Activated CD4-positive, alpha-beta memory T cell treated with anti-CD3 and anti-CD28 coated beads for 36 hours (primary cell): Measurements from ENCODE around the gene CYSTM1. TPM values are rescaled to one million over a fixed set of nuclear protein-coding genes. Genes with fewer than 3 reads are reported as not detected.
A peak's percentile ranks its signal among the peaks of the same experiment; 100 is the strongest.

ENCODE experiments used
- CTCF ChIA-PET: fragments of 350-600 bp; sonication (Branson Sonifier 250); formaldehyde crosslinking; loops from one replicate; lab custom pipeline; 2021; ENCODE audit warnings: antibody characterized with exemption, inconsistent platforms; lab: Charles Lee
- POLR2A ChIA-PET: fragments of 350-600 bp; sonication (Branson Sonifier 250); formaldehyde crosslinking; loops from one replicate; lab custom pipeline; 2021; ENCODE audit warnings: antibody characterized with exemption; lab: Charles Lee
- DNase-seq: peaks from one replicate; pipeline ENCODE4 v3.0.0-alpha.2; 2020
- H3K27ac Mint-ChIP-seq: one replicate; pipeline ENCODE4 v1.8.0; 2021; ENCODE audit warnings: mixed read lengths
- H3K27me3 Mint-ChIP-seq: one replicate; pipeline ENCODE4 v1.8.0; 2021; ENCODE audit warnings: mixed read lengths
- H3K36me3 Mint-ChIP-seq: one replicate; pipeline ENCODE4 v1.8.0; 2021; ENCODE audit warnings: mixed read lengths
- H3K4me1 Mint-ChIP-seq: one replicate; pipeline ENCODE4 v1.8.0; 2021; ENCODE audit warnings: low read depth, mixed read lengths
- H3K4me3 Mint-ChIP-seq: one replicate; pipeline ENCODE4 v1.8.0; 2021; ENCODE audit warnings: mild to moderate bottlenecking, mixed read lengths
- H3K9me3 Mint-ChIP-seq: one replicate; pipeline ENCODE4 v1.8.0; 2021; ENCODE audit warnings: mixed read lengths
- intact Hi-C: fragments of 100-400 bp; cut with micrococcal nuclease; formaldehyde crosslinking; loops from one replicate; pipeline ENCODE4 v1.15.1; 2023
- total RNA-seq, 2 experiments: library from RNA; stranded (reverse); gene quantifications; one replicate each; pipeline ENCODE4 v1.2.3, GENCODE V29; 2021

CYSTM1 gene
- total RNA-seq, 2 experiments from 2014 or later, result 25.2 to 26.5 TPM

GRCh38 chr5:140240987-140241706, 66.2 kb downstream of the CYSTM1 start:
- H3K4me3 Mint-ChIP-seq, result no peak overlapping the region
- H3K27ac Mint-ChIP-seq, result no peak overlapping the region
- ChIA-PET CTCF (interaction anchor here (0.5 to 14.1 kb wide), 10 partner anchors 13 to 214 kb away, joined by 3 to 744 read pairs (median 8); partner anchors contain the start of genes HBEGF, PFDN1 and SLC4A9), POLR2A (no interaction called here)
- H3K4me1 Mint-ChIP-seq, result peaks cover 12% of the 10 kb centered on the region
- intact Hi-C loops, result loop anchor here (1.0 to 5.0 kb wide), 4 partner anchors 110 to 481 kb away; partner anchors contain the start of gene TMCO6
- H3K9me3 Mint-ChIP-seq, result no peaks in the 10 kb centered on the region
- no peak for DNase-seq
- H3K27me3 Mint-ChIP-seq, result no peaks in the 10 kb centered on the region
- H3K36me3 Mint-ChIP-seq, result peaks cover 9% of the 10 kb centered on the region

GRCh38 chr5:140242099-140242498, 67.1 kb downstream of the CYSTM1 start:
- Mint-ChIP-seq H3K36me3 (peaks cover 9% of the 10 kb centered on the region), H3K27me3 (no peaks in the 10 kb centered on the region), H3K4me1 (peaks cover 20% of the 10 kb centered on the region), H3K27ac (no peak overlapping the region), H3K4me3 (no peak overlapping the region), H3K9me3 (no peaks in the 10 kb centered on the region)
- CTCF ChIA-PET, result interaction anchor here (1.2 to 14.1 kb wide), 7 partner anchors 12 to 121 kb away, joined by 3 to 744 read pairs (median 20); partner anchors contain the start of genes HBEGF and SLC4A9
- no peak for DNase-seq
- intact Hi-C loops, result loop anchor here (5.0 kb wide), 2 partner anchors 395 to 480 kb away; partner anchors contain the start of gene TMCO6
- POLR2A ChIA-PET, result no interaction called here

- Mint-ChIP-seq H3K4me1 (peaks cover 20% of the 10 kb centered on the region), H3K4me3 (no peak overlapping the region), H3K27ac (no peak overlapping the region), H3K36me3 (peaks cover 9% of the 10 kb centered on the region), H3K27me3 (no peaks in the 10 kb centered on the region), H3K9me3 (no peaks in the 10 kb centered on the region)
- ChIA-PET POLR2A (no interaction called here), CTCF (interaction anchor here (0.7 to 14.1 kb wide), 15 partner anchors 10 to 129 kb away, joined by 3 to 744 read pairs (median 10); partner anchors contain the start of genes HBEGF, PFDN1 and SLC4A9)
- intact Hi-C loops, result loop anchor here (5.0 kb wide), 2 partner anchors 394 to 479 kb away; partner anchors contain the start of gene TMCO6
- no peak for DNase-seq
Measured at GRCh38 chr5:140242890-140243585, 68.0 kb downstream of the CYSTM1 start.

GRCh38 chr5:140243706-140244250, 68.8 kb downstream of the CYSTM1 start:
- Mint-ChIP-seq H3K27ac (no peak overlapping the region), H3K4me3 (no peak overlapping the region), H3K9me3 (no peaks in the 10 kb centered on the region), H3K4me1 (peaks cover 20% of the 10 kb centered on the region), H3K27me3 (no peaks in the 10 kb centered on the region), H3K36me3 (peaks cover 9% of the 10 kb centered on the region)
- POLR2A ChIA-PET, result interaction anchor here (0.7 kb wide), 1 partner anchor 391 kb away, joined by 3 read pairs; no protein-coding TSS in a partner anchor
- CTCF ChIA-PET, result interaction anchor here (0.7 to 14.1 kb wide), 40 partner anchors 7 to 476 kb away, joined by 3 to 744 read pairs (median 5); partner anchors contain the start of genes ANKHD1, HBEGF, PFDN1 and SLC4A9
- no peak for DNase-seq
- intact Hi-C loops, result loop anchor here (1.0 to 5.0 kb wide), 4 partner anchors 108 to 479 kb away; partner anchors contain the start of gene TMCO6

- Mint-ChIP-seq H3K36me3 (peaks cover 9% of the 10 kb centered on the region), H3K4me1 (peaks cover 23% of the 10 kb centered on the region), H3K27ac (no peak overlapping the region), H3K9me3 (no peaks in the 10 kb centered on the region), H3K4me3 (no peak overlapping the region), H3K27me3 (no peaks in the 10 kb centered on the region)
- POLR2A ChIA-PET, result interaction anchor here (0.5 to 0.9 kb wide), 3 partner anchors 17 to 390 kb away, joined by 3 read pairs; no protein-coding TSS in a partner anchor
- CTCF ChIA-PET, result interaction anchor here (0.6 to 14.1 kb wide), 42 partner anchors 8 to 481 kb away, joined by 3 to 744 read pairs (median 5); partner anchors contain the start of genes ANKHD1, HBEGF, PFDN1 and SLC4A9
- peak; percentile 88 for DNase-seq
- intact Hi-C loops, result loop anchor here (1.0 to 5.0 kb wide), 4 partner anchors 107 to 478 kb away; partner anchors contain the start of gene TMCO6
Measured at GRCh38 chr5:140244525-140245025, 69.6 kb downstream of the CYSTM1 start.

- Mint-ChIP-seq H3K27ac (no peak overlapping the region), H3K36me3 (peaks cover 11% of the 10 kb centered on the region), H3K9me3 (no peaks in the 10 kb centered on the region), H3K27me3 (no peaks in the 10 kb centered on the region), H3K4me1 (peaks cover 28% of the 10 kb centered on the region), H3K4me3 (no peak overlapping the region)
- ChIA-PET POLR2A (interaction anchor here (0.9 kb wide), 1 partner anchor 105 kb away, joined by 3 read pairs; no protein-coding TSS in a partner anchor), CTCF (interaction anchor here (0.8 to 14.1 kb wide), 18 partner anchors 8 to 480 kb away, joined by 3 to 744 read pairs (median 10); partner anchors contain the start of genes ANKHD1, HBEGF, PFDN1 and SLC4A9)
- intact Hi-C loops, result no loop called here
- no peak for DNase-seq
Measured at GRCh38 chr5:140245341-140245740, 70.4 kb downstream of the CYSTM1 start.

- Mint-ChIP-seq H3K9me3 (no peaks in the 10 kb centered on the region), H3K27me3 (no peaks in the 10 kb centered on the region), H3K4me3 (no peak overlapping the region), H3K36me3 (peaks cover 11% of the 10 kb centered on the region), H3K4me1 (peaks cover 31% of the 10 kb centered on the region), H3K27ac (no peak overlapping the region)
- DNase-seq, result no peak
- intact Hi-C loops, result no loop called here
- POLR2A ChIA-PET, result no interaction called here
- CTCF ChIA-PET, result interaction anchor here (1.0 to 14.1 kb wide), 6 partner anchors 8 to 117 kb away, joined by 3 to 744 read pairs (median 48); partner anchors contain the start of genes HBEGF, PFDN1 and SLC4A9
Measured at GRCh38 chr5:140245926-140246325, 70.9 kb downstream of the CYSTM1 start.

- H3K9me3 Mint-ChIP-seq, result no peaks in the 10 kb centered on the region
- ChIA-PET POLR2A (no interaction called here), CTCF (interaction anchor here (0.6 to 14.1 kb wide), 7 partner anchors 7 to 117 kb away, joined by 3 to 744 read pairs (median 29); partner anchors contain the start of genes HBEGF, PFDN1 and SLC4A9)
- H3K4me1 Mint-ChIP-seq, result peaks cover 35% of the 10 kb centered on the region
- intact Hi-C loops, result no loop called here
- DNase-seq, result no peak
- peaks cover 13% of the 10 kb centered on the region for H3K36me3 Mint-ChIP-seq
- H3K27ac Mint-ChIP-seq, result no peak overlapping the region
- H3K27me3 Mint-ChIP-seq, result no peaks in the 10 kb centered on the region
- no peak overlapping the region for H3K4me3 Mint-ChIP-seq
Measured at GRCh38 chr5:140246378-140247122, 71.6 kb downstream of the CYSTM1 start.

- Mint-ChIP-seq H3K4me1 (peaks cover 53% of the 10 kb centered on the region), H3K36me3 (peaks cover 16% of the 10 kb centered on the region), H3K4me3 (no peak overlapping the region), H3K9me3 (no peaks in the 10 kb centered on the region), H3K27me3 (no peaks in the 10 kb centered on the region), H3K27ac (no peak overlapping the region)
- POLR2A ChIA-PET, result no interaction called here
- intact Hi-C loops, result no loop called here
- CTCF ChIA-PET, result interaction anchor here (0.9 to 14.1 kb wide), 2 partner anchors 100 to 124 kb away, joined by 3 to 744 read pairs; partner anchors contain the start of gene HBEGF
- no peak for DNase-seq
Measured at GRCh38 chr5:140248414-140248813, 73.4 kb downstream of the CYSTM1 start.

GRCh38 chr5:140249536-140249935, 74.5 kb downstream of the CYSTM1 start:
- peak overlapping the region; percentile 21 for H3K27ac Mint-ChIP-seq

More at GRCh38 chr5:140249536-140249935, 74.5 kb downstream of the CYSTM1 start:
- Mint-ChIP-seq H3K9me3 (no peaks in the 10 kb centered on the region), H3K36me3 (peaks cover 14% of the 10 kb centered on the region), H3K27me3 (no peaks in the 10 kb centered on the region), H3K4me1 (peaks cover 52% of the 10 kb centered on the region), H3K4me3 (no peak overlapping the region)
- intact Hi-C loops, result no loop called here
- CTCF ChIA-PET, result interaction anchor here (1.0 to 14.1 kb wide), 5 partner anchors 8 to 103 kb away, joined by 3 to 744 read pairs (median 36); partner anchors contain the start of gene HBEGF
- peak; percentile 33 for DNase-seq
- POLR2A ChIA-PET, result no interaction called here
